GM21526 (cell line): ENCODE measurements around the gene CFAP46.

Experiments used
- ATAC-seq: cut with Tn5 transposase; IDR thresholded peaks from one replicate; pipeline ENCODE4 v1.9.1; 2021; ENCODE audit warnings: moderate library complexity; ENCODE audit not compliant: unreplicated experiment, low FRiP score

CFAP46 gene

GRCh38 chr10:132942101-132943057, at the start of gene CFAP46:
CFAP46 (minus strand) TSS chr10:132942570; CDS start chr10:132942484, 86 bp downstream.
- no peak for ATAC-seq

- no peak for ATAC-seq
Observed at GRCh38 chr10:132991706-132992432, 49.5 kb upstream of the CFAP46 start.

- no peak for ATAC-seq
Observed at GRCh38 chr10:132990684-132991545, 48.5 kb upstream of the CFAP46 start.

GRCh38 chr10:132989476-132990415, 47.4 kb upstream of the CFAP46 start:
- ATAC-seq, result no peak

GRCh38 chr10:132988988-132989387, 46.6 kb upstream of the CFAP46 start:
- ATAC-seq, result no peak

- no peak for ATAC-seq
Observed at GRCh38 chr10:132987671-132988571, 45.6 kb upstream of the CFAP46 start.

- no peak for ATAC-seq
Observed at GRCh38 chr10:132986978-132987377, 44.6 kb upstream of the CFAP46 start.

- no peak for ATAC-seq
Observed at GRCh38 chr10:132986576-132986975, 44.2 kb upstream of the CFAP46 start.

- no peak for ATAC-seq
Observed at GRCh38 chr10:132986076-132986475, 43.7 kb upstream of the CFAP46 start.

- ATAC-seq, result no peak
Observed at GRCh38 chr10:132985546-132985900, 43.2 kb upstream of the CFAP46 start.

GRCh38 chr10:132984801-132985545, 42.6 kb upstream of the CFAP46 start:
- no peak for ATAC-seq

GRCh38 chr10:132984008-132984295, 41.6 kb upstream of the CFAP46 start:
- ATAC-seq, result no peak

- no peak for ATAC-seq
Observed at GRCh38 chr10:132983252-132984007, 41.1 kb upstream of the CFAP46 start.

- ATAC-seq, result no peak
Observed at GRCh38 chr10:132982301-132982989, 40.1 kb upstream of the CFAP46 start.

GRCh38 chr10:132981746-132982145, 39.4 kb upstream of the CFAP46 start:
- no peak for ATAC-seq

- no peak for ATAC-seq
Observed at GRCh38 chr10:132981173-132981555, 38.8 kb upstream of the CFAP46 start.
